Vagina (tissue), 2 donors: ENCODE measurements around the gene CYP1A2. TPM values are rescaled to one million over a fixed set of nuclear protein-coding genes. Genes with fewer than 3 reads are reported as not detected.

ENCODE experiments used
- DNase-seq, 2 donors: peaks; one replicate each; pipeline ENCODE4 v3.0.0-alpha.2; 2017; ENCODE audit errors: extremely low spot score in 2 of 2
- H3K27ac ChIP-seq: fragments of 200-600 bp; sonication (generic); one replicate; pipeline ENCODE4 v1.5.1; 2019
- H3K27me3 ChIP-seq: fragments of 200-600 bp; sonication (generic); one replicate; pipeline ENCODE4 v1.5.1; 2019
- H3K36me3 ChIP-seq, 2 donors: fragments of 200-600 bp; sonication (generic); one replicate each; pipeline ENCODE4 v1.5.1; 2017 to 2019
- H3K4me1 ChIP-seq: fragments of 200-600 bp; sonication (generic); one replicate; pipeline ENCODE4 v1.5.1; 2019
- H3K4me3 ChIP-seq, 2 donors: fragments of 200-600 bp; sonication (generic); 1 replicate in 1 of 2; 2 replicates in 1 of 2; pipeline ENCODE4 v1.5.1; 2016 to 2019
- H3K9me3 ChIP-seq: fragments of 200-600 bp; sonication (generic); one replicate; pipeline ENCODE4 v1.5.1; 2019
- CTCF ChIP-seq, 3 experiments: fragments of 450-650 bp in 2 of 3; fragments of 200-600 bp in 1 of 3; sonication (generic) in 1 of 3; IDR thresholded peaks; one replicate each; pipeline ENCODE4 v1.5.1; 2017 to 2019; ENCODE audit warnings: antibody characterized with exemption in 3 of 3, mild to moderate bottlenecking in 2 of 3, moderate library complexity in 2 of 3
- POLR2A ChIP-seq, 2 donors: fragments of 450-650 bp; IDR thresholded peaks; one replicate each; pipeline ENCODE4 v1.6.1; 2017; ENCODE audit warnings: antibody characterized with exemption in 2 of 2, mild to moderate bottlenecking in 2 of 2, moderate library complexity in 2 of 2
- POLR2AphosphoS5 ChIP-seq, 2 donors: sonication (generic); formaldehyde crosslinking; IDR thresholded peaks; one replicate each; pipeline ENCODE4 v1.9.0; 2017; ENCODE audit warnings: antibody characterized with exemption in 2 of 2, mild to moderate bottlenecking in 2 of 2, low read depth in 1 of 2; ENCODE audit not compliant: insufficient read depth in 1 of 2
- intact Hi-C: fragments of 100-400 bp; cut with DNase I; formaldehyde crosslinking; loops from one replicate; pipeline ENCODE4 v1.15.1; 2023
- total RNA-seq: library from RNA; depleted of rRNA; stranded (reverse); fragments of >200 nt; gene quantifications from one replicate; pipeline ENCODE4 v1.2.3, GENCODE V29; 2016

CYP1A2 gene
- total RNA-seq, 1 donor from 2014 or later, result not detected

GRCh38 chr15:74752531-74752930, 3.9 kb downstream of the CYP1A2 start:
- Histone ChIP-seq H3K4me3 (no peak overlapping the region), H3K27ac (no peak overlapping the region), H3K27me3 (no peaks in the 10 kb centered on the region), H3K9me3 (no peaks in the 10 kb centered on the region), H3K36me3 (no peaks in the 10 kb centered on the region), H3K4me1 (no peaks in the 10 kb centered on the region)
- TF ChIP-seq POLR2A (IDR thresholded peaks at IDR 0.05) (no peak), POLR2AphosphoS5 (IDR thresholded peaks at IDR 0.05; ENCODE audit: insufficient read depth in 1 of 2, low read depth in 1 of 2) (no peak), CTCF (IDR thresholded peaks at IDR 0.05) (no peak)
- intact Hi-C loops, result no loop called here
- DNase-seq, result no peak

GRCh38 chr15:74754593-74755215, 6.1 kb downstream of the CYP1A2 start:
- DNase-seq, result no peak
- intact Hi-C loops, result no loop called here
- no peaks in the 10 kb centered on the region for H3K27me3 ChIP-seq
- no peaks in the 10 kb centered on the region for H3K36me3 ChIP-seq
- TF ChIP-seq CTCF (IDR thresholded peaks at IDR 0.05), result no peak
- no peak for TF ChIP-seq POLR2A (IDR thresholded peaks at IDR 0.05)
- TF ChIP-seq POLR2AphosphoS5 (IDR thresholded peaks at IDR 0.05; ENCODE audit: insufficient read depth in 1 of 2, low read depth in 1 of 2), result no peak
- H3K27ac ChIP-seq, result no peak overlapping the region
- no peaks in the 10 kb centered on the region for H3K4me1 ChIP-seq
- no peaks in the 10 kb centered on the region for H3K9me3 ChIP-seq
- no peak overlapping the region for H3K4me3 ChIP-seq

GRCh38 chr15:74758736-74759135, 10.1 kb downstream of the CYP1A2 start:
- Histone ChIP-seq H3K36me3 (no peaks in the 10 kb centered on the region), H3K27ac (no peak overlapping the region), H3K4me3 (no peak overlapping the region), H3K9me3 (no peaks in the 10 kb centered on the region), H3K4me1 (no peaks in the 10 kb centered on the region), H3K27me3 (no peaks in the 10 kb centered on the region)
- no peak for DNase-seq
- intact Hi-C loops, result no loop called here
- TF ChIP-seq POLR2A (IDR thresholded peaks at IDR 0.05), result no peak
- no peak for TF ChIP-seq CTCF (IDR thresholded peaks at IDR 0.05)
- no peak for TF ChIP-seq POLR2AphosphoS5 (IDR thresholded peaks at IDR 0.05; ENCODE audit: insufficient read depth in 1 of 2, low read depth in 1 of 2)

- intact Hi-C loops, result no loop called here
- DNase-seq, result no peak
- Histone ChIP-seq H3K27me3 (no peaks in the 10 kb centered on the region), H3K4me3 (no peak overlapping the region), H3K27ac (no peak overlapping the region), H3K36me3 (no peaks in the 10 kb centered on the region), H3K4me1 (no peaks in the 10 kb centered on the region), H3K9me3 (no peaks in the 10 kb centered on the region)
- TF ChIP-seq CTCF (IDR thresholded peaks at IDR 0.05), result no peak
- TF ChIP-seq POLR2AphosphoS5 (IDR thresholded peaks at IDR 0.05; ENCODE audit: insufficient read depth in 1 of 2, low read depth in 1 of 2), result no peak
- TF ChIP-seq POLR2A (IDR thresholded peaks at IDR 0.05), result no peak
Observed at GRCh38 chr15:74762791-74763150, 14.1 kb downstream of the CYP1A2 start.

GRCh38 chr15:74763416-74763815, 14.8 kb downstream of the CYP1A2 start:
- H3K27ac ChIP-seq, result no peak overlapping the region
- no peak overlapping the region for H3K4me3 ChIP-seq
- intact Hi-C loops, result no loop called here
- no peaks in the 10 kb centered on the region for H3K9me3 ChIP-seq
- H3K4me1 ChIP-seq, result peaks cover 4% of the 10 kb centered on the region
- TF ChIP-seq POLR2AphosphoS5 (IDR thresholded peaks at IDR 0.05; ENCODE audit: insufficient read depth in 1 of 2, low read depth in 1 of 2) (no peak), CTCF (IDR thresholded peaks at IDR 0.05) (no peak), POLR2A (IDR thresholded peaks at IDR 0.05) (no peak)
- H3K36me3 ChIP-seq, result no peaks in the 10 kb centered on the region
- DNase-seq, result no peak
- no peaks in the 10 kb centered on the region for H3K27me3 ChIP-seq
